GM12878 (cell line): ENCODE results near the gene SLC66A3. TPM values are rescaled to one million over a fixed set of nuclear protein-coding genes. Genes with fewer than 3 reads are reported as not detected.

Experiments used
- BACH1 ChIP-seq: fragments of 450-650 bp; IDR thresholded peaks from 2 replicates; pipeline ENCODE4 v1.6.1; 2017; ENCODE audit warnings: mild to moderate bottlenecking, borderline replicate concordance
- EED ChIP-seq: sonication (generic); IDR thresholded peaks from 2 replicates; pipeline ENCODE4 v1.6.1; 2016; ENCODE audit warnings: antibody characterized with exemption, low read depth
- ETV6 ChIP-seq, 2 experiments: fragments of 450-650 bp in 1 of 2; IDR thresholded peaks in 1 of 2; conservative IDR thresholded peaks in 1 of 2; 2 replicates each; pipeline ENCODE4 v1.6.1; 2014; ENCODE audit warnings: antibody characterized with exemption in 1 of 2, borderline replicate concordance in 1 of 2, low read depth in 1 of 2, mild to moderate bottlenecking in 1 of 2, moderate library complexity in 1 of 2
- KAT2A ChIP-seq: conservative IDR thresholded peaks from 2 replicates; pipeline ENCODE4 v1.6.1; 2011; ENCODE audit warnings: low read depth, low read length; ENCODE audit not compliant: control insufficient read depth
- MXI1 ChIP-seq: fragments of 150-350 bp; IDR thresholded peaks from 2 replicates; pipeline ENCODE4 v1.6.1; 2011; ENCODE audit warnings: low read depth, mild to moderate bottlenecking, inconsistent platforms, low read length, improper control_type of control experiment
- NKRF ChIP-seq: fragments of 450-650 bp; conservative IDR thresholded peaks from 2 replicates; pipeline ENCODE4 v1.6.1; 2017; ENCODE audit warnings: mild to moderate bottlenecking, moderate library complexity
- PML ChIP-seq: IDR thresholded peaks from 2 replicates; pipeline ENCODE4 v1.6.1; 2012; ENCODE audit warnings: low read length, inconsistent platforms
- POLR2A ChIP-seq: IDR thresholded peaks from 2 replicates; pipeline ENCODE4 v1.6.1; 2011; ENCODE audit warnings: low read depth, mild to moderate bottlenecking, low read length
- SMARCA5 ChIP-seq: fragments of 450-650 bp; IDR thresholded peaks from 2 replicates; pipeline ENCODE4 v1.6.1; 2017; ENCODE audit warnings: mild to moderate bottlenecking
- SP1 ChIP-seq: IDR thresholded peaks from one replicate; pipeline ENCODE4 v1.6.1; 2011; ENCODE audit warnings: low read depth, low read length
- STAT3 ChIP-seq: IDR thresholded peaks from 2 replicates; pipeline ENCODE4 v1.6.1; 2011; ENCODE audit warnings: low read depth, low read length, improper control_type of control experiment
- ZNF687 ChIP-seq: fragments of 450-650 bp; IDR thresholded peaks from 2 replicates; pipeline ENCODE4 v1.6.1; 2017; ENCODE audit warnings: mild to moderate bottlenecking, moderate library complexity
- polyA plus RNA-seq, 11 experiments: library from polyadenylated mRNA; depleted of rRNA in 4 of 11; unstranded in 6 of 11; stranded (reverse) in 5 of 11; fragments of >200 nt; fragmentation: Nextera tagmentation in 4 of 11; fragmentation: Illumina TruSeq in 1 of 11; extraction: Ambion mirVana in 4 of 11; extraction: Trizol in 1 of 11; gene quantifications; 1 replicate in 1 of 11; 2 replicates in 10 of 11; pipeline versions ENCODE4 v1.2.1 to v1.2.3, GENCODE V29; 2011 to 2016; ENCODE audit warnings: inconsistent platforms in 2 of 11, missing spikeins in 2 of 11, low read depth in 1 of 11
- total RNA-seq, 4 experiments: library from RNA; depleted of rRNA in 3 of 4; stranded (reverse); fragments of >200 nt in 3 of 4; fragmentation: Illumina TruSeq in 1 of 4; extraction: Trizol in 1 of 4; gene quantifications; 2 replicates each; pipeline versions ENCODE4 v1.2.1 to v1.2.3, GENCODE V29; 2013 to 2021

SLC66A3 gene
- total and polyA plus RNA-seq, 10 of the 15 experiments (the other 5 are each of a cell fraction or from before 2014, with no cell fraction given): 1.4 to 14.2 (median 6.4) TPM

- peak; percentile 56; the same call in 1 of the 2 replicates for TF ChIP-seq NKRF
- TF ChIP-seq SP1: peak; percentile 21
- TF ChIP-seq MXI1: peak; percentile 34
- no peak for TF ChIP-seq ETV6 (conservative IDR thresholded peaks at IDR 0.05 in 1 of 2, IDR thresholded peaks at IDR 0.05 in 1 of 2; ENCODE audit: borderline replicate concordance in 1 of 2, low read depth in 1 of 2)
- no peak for TF ChIP-seq PML
- peak; percentile 43; the same call in 1 of the 2 replicates for TF ChIP-seq SMARCA5
- no peak for TF ChIP-seq STAT3
- TF ChIP-seq POLR2A: peak; percentile 83
- peak; percentile 20; the same call in 1 of the 2 replicates for TF ChIP-seq EED
- no peak for TF ChIP-seq KAT2A
- TF ChIP-seq ZNF687: 0 out of 2 replicates have a peak, but pooled peaks have one; percentile 35
- TF ChIP-seq BACH1: peak; percentile 50; the same call in 1 of the 2 replicates
These were observed at the start of gene SLC66A3 (continued) for GRCh38 chr2:11155381-11156035.
